CD4-positive, alpha-beta T cell treated with Interferon gamma for 1 hour (primary cell): ENCODE results near the gene AGMO.
"Not testable (repeated sequence)": the region's sequence is repeated elsewhere in the genome, so short reads cannot be mapped to it uniquely, and the experiment has no call there.

Experiments used
- DNase-seq: peaks from one replicate; pipeline ENCODE4 v3.0.0-alpha.2; 2020

Gene AGMO

GRCh38 chr7:15306296-15306695 lies 255.5 kb downstream of the AGMO start:
- no peak for DNase-seq

GRCh38 chr7:15305002-15305600 lies 256.7 kb downstream of the AGMO start:
- no peak for DNase-seq

- DNase-seq = no peak
These were observed 258.5 kb downstream of the AGMO start for GRCh38 chr7:15303357-15303756.

- DNase-seq = not testable (repeated sequence)
These were observed 260.8 kb downstream of the AGMO start for GRCh38 chr7:15300986-15301385.

- DNase-seq = no peak
These were observed 269.7 kb downstream of the AGMO start for GRCh38 chr7:15292138-15292537.

GRCh38 chr7:15291699-15292098 lies 270.1 kb downstream of the AGMO start:
- no peak for DNase-seq

- no peak for DNase-seq
These were observed 273.1 kb downstream of the AGMO start for GRCh38 chr7:15288741-15289140.

GRCh38 chr7:15284396-15284795 lies 277.4 kb downstream of the AGMO start:
- no peak for DNase-seq

GRCh38 chr7:15280078-15280733 lies 281.6 kb downstream of the AGMO start:
- DNase-seq = no peak

GRCh38 chr7:15279640-15280039 lies 282.2 kb downstream of the AGMO start:
- DNase-seq = no peak

GRCh38 chr7:15257689-15258088 lies 304.1 kb downstream of the AGMO start:
- DNase-seq = no peak

GRCh38 chr7:15252181-15252580 lies 309.6 kb downstream of the AGMO start:
- no peak for DNase-seq

GRCh38 chr7:15248514-15248913 lies 313.3 kb downstream of the AGMO start:
- DNase-seq = no peak

GRCh38 chr7:15245831-15246230 lies 316.0 kb downstream of the AGMO start:
- DNase-seq = no peak

GRCh38 chr7:15239801-15240200 lies 322.0 kb downstream of the AGMO start:
- no peak for DNase-seq

GRCh38 chr7:15236952-15237351 lies 324.9 kb downstream of the AGMO start:
- no peak for DNase-seq

- no peak for DNase-seq
These were observed 327.4 kb downstream of the AGMO start for GRCh38 chr7:15234431-15234830.

GRCh38 chr7:15228831-15229230 lies 333.0 kb downstream of the AGMO start:
- no peak for DNase-seq

GRCh38 chr7:15225981-15226380 lies 335.8 kb downstream of the AGMO start:
- DNase-seq = no peak

GRCh38 chr7:15219758-15220157 lies 342.1 kb downstream of the AGMO start:
- DNase-seq = no peak

- DNase-seq = no peak
These were observed 343.6 kb downstream of the AGMO start for GRCh38 chr7:15218261-15218660.

GRCh38 chr7:15215616-15216015 lies 346.2 kb downstream of the AGMO start:
- DNase-seq = no peak

GRCh38 chr7:15214976-15215375 lies 346.8 kb downstream of the AGMO start:
- DNase-seq = no peak

- DNase-seq = no peak
These were observed 348.7 kb downstream of the AGMO start for GRCh38 chr7:15213093-15213492.

GRCh38 chr7:15209429-15209828 lies 352.4 kb downstream of the AGMO start:
- no peak for DNase-seq
